Body of pancreas (tissue), 4 donors: Measurements from ENCODE around the gene CCL18. TPM values are rescaled to one million over a fixed set of nuclear protein-coding genes. Genes with fewer than 3 reads are reported as not detected.
"Not testable (repeated sequence)": the region's sequence is repeated elsewhere in the genome, so short reads cannot be mapped to it uniquely, and the experiment has no call there.

ENCODE experiments used
- ATAC-seq: fragments of 150-250 bp; one replicate; pipeline ENCODE4 v1.9.1; 2016
- DNase-seq, 4 donors: peaks; one replicate each; pipeline ENCODE4 v3.0.0-alpha.2; 2019
- H3K27ac ChIP-seq, 4 donors: fragments of 200-600 bp; sonication (generic); 1 replicate in 3 of 4; 2 replicates in 1 of 4; pipeline versions ENCODE4 v1.5.1 to v1.6.1; 2016 to 2019; ENCODE audit warnings: mild to moderate bottlenecking in 1 of 4, mixed read lengths in 1 of 4, moderate library complexity in 1 of 4
- H3K27me3 ChIP-seq, 2 donors: fragments of 200-600 bp; sonication (generic); one replicate each; pipeline ENCODE4 v1.6.0; 2016; ENCODE audit warnings: mild to moderate bottlenecking in 1 of 2
- H3K36me3 ChIP-seq, 2 donors: fragments of 200-600 bp; sonication (generic); replicated peaks in 1 of 2; 2 replicates each; pipeline ENCODE4 v1.5.1; 2016; ENCODE audit warnings: low read depth in 2 of 2; ENCODE audit not compliant: insufficient read depth in 1 of 2
- H3K4me1 ChIP-seq: fragments of 200-600 bp; sonication (generic); one replicate; pipeline ENCODE4 v1.6.0; 2016
- H3K4me3 ChIP-seq, 2 donors: fragments of 200-600 bp; sonication (generic); 1 replicate in 1 of 2; 2 replicates in 1 of 2; pipeline ENCODE4 v1.5.1; 2016 to 2019
- H3K9me3 ChIP-seq, 3 donors: fragments of 200-600 bp; sonication (generic); 1 replicate in 2 of 3; 2 replicates in 1 of 3; pipeline ENCODE4 v1.5.1; 2016
- POLR2A ChIP-seq, 3 donors: fragments of 450-650 bp; IDR thresholded peaks; one replicate each; pipeline ENCODE4 v1.6.1; 2016; ENCODE audit warnings: antibody characterized with exemption in 3 of 3, mild to moderate bottlenecking in 2 of 3
- WGBS, 2 donors: methylation state at CpG; one replicate each; pipeline ENCODE4 v1.1.5; 2017; 5-methylcytosine and 5-hydroxymethylcytosine counted together
- intact Hi-C: fragments of 100-400 bp; cut with DNase I; formaldehyde crosslinking; loops from one replicate; pipeline ENCODE4 v1.15.1; 2023
- total RNA-seq, 2 donors: library from RNA; depleted of rRNA; stranded (reverse); fragments of >200 nt; gene quantifications; one replicate each; pipeline ENCODE4 v1.1.0, GENCODE V29; 2016
- TF ChIP-seq, protein P1 (sequence below), 7 experiments: fragments of 450-650 bp in 4 of 7; fragments of 200-600 bp in 3 of 7; sonication (generic) in 3 of 7; IDR thresholded peaks; one replicate each; pipeline ENCODE4 v1.5.1; 2016 to 2019; ENCODE audit warnings: antibody characterized with exemption in 7 of 7

Gene CCL18
- total RNA-seq, 2 donors from 2014 or later, result not detected

DNA sequence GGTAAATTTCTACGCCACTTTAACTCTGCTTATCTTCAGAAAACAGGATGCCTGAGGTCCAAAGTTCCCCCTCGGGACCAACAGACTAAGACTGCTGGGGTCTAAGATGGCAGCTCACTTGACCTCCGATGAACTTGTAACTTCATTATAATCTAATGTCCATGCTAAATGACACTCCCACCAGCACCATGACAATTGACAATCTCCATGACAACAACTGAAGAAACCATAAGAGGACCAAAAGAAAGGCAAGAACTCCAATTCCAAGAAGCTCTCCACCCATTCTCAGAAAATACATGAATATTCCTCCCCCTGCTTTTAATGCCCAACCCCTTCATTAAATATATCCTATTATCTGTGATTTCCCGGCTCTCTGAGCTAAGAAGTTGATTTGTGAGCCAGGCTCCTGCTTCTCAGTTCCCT is 47.0 kb downstream of the CCL18 start:
- ATAC-seq (no peak), DNase-seq (no peak)
- H3K4me3 ChIP-seq, result no peak overlapping the region
- WGBS, 2 donors, result 71 to 75% methylated on average over 4 of the region's 4 CpGs
- no peaks in the 10 kb centered on the region for H3K27me3 ChIP-seq
- H3K36me3 ChIP-seq, result no peaks in the 10 kb centered on the region
- H3K9me3 ChIP-seq, result no peaks in the 10 kb centered on the region
- intact Hi-C loops, result no loop called here
- H3K4me1 ChIP-seq, result no peaks in the 10 kb centered on the region
- no peak for TF ChIP-seq POLR2A (IDR thresholded peaks at IDR 0.05)
- TF ChIP-seq, protein P1, sequence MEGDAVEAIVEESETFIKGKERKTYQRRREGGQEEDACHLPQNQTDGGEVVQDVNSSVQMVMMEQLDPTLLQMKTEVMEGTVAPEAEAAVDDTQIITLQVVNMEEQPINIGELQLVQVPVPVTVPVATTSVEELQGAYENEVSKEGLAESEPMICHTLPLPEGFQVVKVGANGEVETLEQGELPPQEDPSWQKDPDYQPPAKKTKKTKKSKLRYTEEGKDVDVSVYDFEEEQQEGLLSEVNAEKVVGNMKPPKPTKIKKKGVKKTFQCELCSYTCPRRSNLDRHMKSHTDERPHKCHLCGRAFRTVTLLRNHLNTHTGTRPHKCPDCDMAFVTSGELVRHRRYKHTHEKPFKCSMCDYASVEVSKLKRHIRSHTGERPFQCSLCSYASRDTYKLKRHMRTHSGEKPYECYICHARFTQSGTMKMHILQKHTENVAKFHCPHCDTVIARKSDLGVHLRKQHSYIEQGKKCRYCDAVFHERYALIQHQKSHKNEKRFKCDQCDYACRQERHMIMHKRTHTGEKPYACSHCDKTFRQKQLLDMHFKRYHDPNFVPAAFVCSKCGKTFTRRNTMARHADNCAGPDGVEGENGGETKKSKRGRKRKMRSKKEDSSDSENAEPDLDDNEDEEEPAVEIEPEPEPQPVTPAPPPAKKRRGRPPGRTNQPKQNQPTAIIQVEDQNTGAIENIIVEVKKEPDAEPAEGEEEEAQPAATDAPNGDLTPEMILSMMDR (IDR thresholded peaks at IDR 0.05), result no peak
- no peak overlapping the region for H3K27ac ChIP-seq

DNA sequence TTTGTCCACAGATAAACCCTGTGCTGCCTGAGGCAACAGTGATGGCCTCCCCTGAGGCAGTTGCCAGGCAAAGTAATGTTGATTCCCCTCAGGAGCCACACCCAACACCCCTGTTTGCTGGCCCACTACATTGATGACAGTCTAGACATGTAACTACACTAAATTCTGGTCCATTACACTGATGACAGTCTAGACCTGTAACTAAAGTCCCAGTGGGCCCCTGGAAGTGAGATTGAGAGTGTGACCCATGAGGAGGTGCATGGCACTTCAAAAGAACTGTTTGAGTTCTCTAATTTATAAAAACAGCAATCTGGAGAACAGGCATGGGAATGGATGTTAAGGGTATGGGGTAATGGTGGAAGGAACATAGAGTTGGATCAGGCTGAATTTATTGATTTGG is 48.5 kb downstream of the CCL18 start:
- no peak overlapping the region for H3K27ac ChIP-seq
- no peaks in the 10 kb centered on the region for H3K4me1 ChIP-seq
- DNase-seq (no peak), ATAC-seq (no peak)
- no peaks in the 10 kb centered on the region for H3K9me3 ChIP-seq
- no peak overlapping the region for H3K4me3 ChIP-seq
- no peaks in the 10 kb centered on the region for H3K27me3 ChIP-seq
- intact Hi-C loops, result no loop called here
- TF ChIP-seq, protein P1 (IDR thresholded peaks at IDR 0.05), result no peak
- TF ChIP-seq POLR2A (IDR thresholded peaks at IDR 0.05), result no peak
- no peaks in the 10 kb centered on the region for H3K36me3 ChIP-seq

DNA sequence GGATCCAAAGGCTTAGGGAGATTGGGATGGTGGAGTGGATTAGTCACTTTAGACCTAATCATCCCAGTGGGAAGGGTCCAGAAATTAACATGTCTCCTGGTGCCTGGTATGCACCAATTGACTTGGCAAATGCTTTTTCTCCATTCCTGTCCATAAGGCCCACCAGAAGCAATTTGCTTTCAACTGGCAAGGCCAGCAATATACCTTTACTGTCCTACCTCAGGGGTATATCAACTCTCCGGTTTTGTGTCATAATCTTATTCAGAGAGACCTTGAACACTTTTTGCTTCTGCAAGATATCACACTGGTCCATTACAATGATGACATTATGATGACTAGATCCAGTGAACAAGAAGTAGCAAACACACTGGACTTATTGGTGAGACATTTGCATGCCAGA is 49.1 kb downstream of the CCL18 start:
- H3K4me1 ChIP-seq, ATAC-seq, H3K4me3 ChIP-seq, H3K9me3 ChIP-seq, H3K36me3 ChIP-seq, DNase-seq, H3K27me3 ChIP-seq, intact Hi-C loops, H3K27ac ChIP-seq: not testable (repeated sequence)
- 64 to 68% methylated on average over 1 of the region's 1 CpG for WGBS, 2 donors

DNA sequence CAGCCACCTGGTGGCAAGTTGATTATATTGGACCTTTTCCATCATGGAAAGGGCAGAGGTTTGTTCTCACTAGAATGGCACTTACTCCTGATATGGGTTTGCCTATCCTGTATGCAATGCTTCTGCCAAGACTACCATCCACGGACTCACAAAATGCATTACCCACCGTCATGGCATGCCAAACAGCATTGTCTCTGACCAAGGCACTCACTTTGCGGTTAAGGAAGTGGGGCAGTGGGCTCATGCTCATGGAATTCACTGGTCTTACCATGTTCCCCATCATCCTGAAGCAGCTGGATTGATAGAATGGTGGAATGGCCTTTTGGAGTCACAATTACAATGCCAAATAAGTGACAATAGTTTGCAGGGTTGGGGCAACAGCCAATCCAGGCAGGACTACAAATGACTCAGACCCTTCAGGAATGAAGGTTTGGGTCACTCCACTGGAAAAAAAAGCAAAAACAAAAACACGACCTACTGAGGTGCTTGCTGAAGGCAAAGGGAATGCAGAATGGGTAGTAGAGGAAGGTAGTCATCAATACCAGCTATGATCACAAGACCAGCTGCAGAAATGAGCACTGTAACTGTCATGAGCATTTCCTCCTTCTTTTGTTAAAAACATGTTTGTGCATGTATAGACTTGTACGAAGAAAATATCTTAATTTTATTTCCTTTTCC is 51.0 kb downstream of the CCL18 start:
- H3K9me3 ChIP-seq, DNase-seq, H3K4me3 ChIP-seq, H3K27me3 ChIP-seq, ATAC-seq, H3K4me1 ChIP-seq, intact Hi-C loops, H3K27ac ChIP-seq, H3K36me3 ChIP-seq: not testable (repeated sequence)
- WGBS, 2 donors, result 73 to 75% methylated on average over 5 of the region's 5 CpGs

DNA sequence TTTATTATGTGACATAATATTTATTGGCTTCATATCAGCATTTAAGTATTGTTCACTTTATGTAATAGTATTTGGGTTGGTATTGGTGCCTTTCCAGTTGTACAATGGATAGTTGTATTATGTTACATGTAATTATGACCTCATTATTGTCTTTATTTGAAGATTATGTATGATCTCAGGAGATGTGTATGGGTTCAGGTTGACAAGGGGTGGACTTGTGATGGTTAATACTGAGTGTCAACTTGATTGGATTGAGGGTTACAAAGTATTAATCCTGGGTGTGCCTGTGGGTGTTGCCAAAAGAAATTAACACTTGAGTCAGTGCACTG is 51.5 kb downstream of the CCL18 start:
- ATAC-seq, H3K4me3 ChIP-seq, H3K27me3 ChIP-seq, H3K4me1 ChIP-seq, intact Hi-C loops, H3K36me3 ChIP-seq, DNase-seq, H3K27ac ChIP-seq, H3K9me3 ChIP-seq: not testable (repeated sequence)

DNA sequence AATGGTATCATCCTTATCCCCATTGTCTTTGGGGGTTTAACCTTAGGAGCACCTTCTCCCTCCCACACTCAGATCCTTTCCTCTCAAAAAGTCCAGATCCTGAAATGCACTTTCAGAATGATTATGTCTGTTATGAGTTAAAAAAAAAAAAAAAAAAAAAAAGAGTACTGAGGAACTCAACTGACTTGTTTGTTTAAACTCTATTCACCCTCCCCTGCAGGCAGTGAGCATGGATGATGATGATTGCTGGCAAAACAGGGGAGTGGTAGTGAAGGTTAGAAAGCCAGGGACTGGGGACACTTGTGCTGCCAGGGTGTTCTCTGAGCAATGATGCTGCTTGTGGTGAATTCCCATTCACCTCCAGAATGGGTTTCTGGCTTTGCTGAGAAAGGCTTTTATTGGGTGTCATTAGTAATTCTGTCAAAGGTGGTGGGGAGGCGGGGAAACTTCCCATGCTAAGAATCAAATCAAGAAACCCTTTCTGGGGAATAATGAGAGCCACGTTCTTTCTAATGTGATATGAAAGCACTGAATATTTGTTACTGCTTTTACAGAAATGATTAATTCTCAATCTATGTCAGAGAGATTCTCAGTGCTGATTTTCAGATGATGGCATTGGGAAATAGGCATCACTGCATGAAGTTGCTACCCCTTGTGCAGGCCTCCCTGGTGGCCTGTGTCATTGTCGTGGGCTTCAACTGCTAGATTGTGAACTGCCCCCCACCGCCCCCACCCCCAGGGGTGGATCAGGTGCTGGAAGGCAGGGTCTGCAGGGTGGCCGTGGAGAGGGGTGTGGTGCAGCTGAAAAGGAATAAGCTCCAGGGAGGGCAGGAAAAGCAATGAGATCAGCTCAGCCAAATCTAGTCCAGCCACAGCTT is 53.7 kb downstream of the CCL18 start:
- WGBS, 2 donors, result 29 to 35% methylated on average over 5 of the region's 5 CpGs
- Histone ChIP-seq H3K9me3 (no peaks in the 10 kb centered on the region), H3K4me1 (no peaks in the 10 kb centered on the region), H3K27ac (no peak overlapping the region), H3K36me3 (no peaks in the 10 kb centered on the region), H3K27me3 (no peaks in the 10 kb centered on the region), H3K4me3 (no peak overlapping the region)
- no peak for DNase-seq
- no peak for TF ChIP-seq POLR2A (IDR thresholded peaks at IDR 0.05)
- TF ChIP-seq, protein P1 (IDR thresholded peaks at IDR 0.05), result no peak
- intact Hi-C loops, result no loop called here
- ATAC-seq, result no peak
